ENCODE measurements around the gene CTNNA1. TPM values are rescaled to one million over a fixed set of nuclear protein-coding genes. Genes with fewer than 3 reads are reported as not detected.

Gene CTNNA1
- total RNA-seq, 2 donors from 2014 or later = 107 to 140 TPM

GRCh38 chr5:138927544-138927943 lies 174.3 kb downstream of the CTNNA1 start:
- ATAC-seq = no peak
- peaks cover 25% of the 10 kb centered on the region for H3K4me1 ChIP-seq
- intact Hi-C loops (cut with DNase I) = no loop called here
- no peak for TF ChIP-seq CTCF (IDR thresholded peaks at IDR 0.05)
- no peak for TF ChIP-seq POLR2A (IDR thresholded peaks at IDR 0.05)
- no peaks in the 10 kb centered on the region for H3K9me3 ChIP-seq
- H3K27ac ChIP-seq = peak overlapping the region in 2 of 4 donors; percentile 14 to 38
- no peaks in the 10 kb centered on the region for H3K27me3 ChIP-seq
- WGBS, 2 donors = 38 to 50% methylated on average over 8 of the region's 8 CpGs
- H3K36me3 ChIP-seq (replicated peaks in 1 of 2; ENCODE audit: insufficient read depth in 1 of 2, low read depth in 2 of 2) = peaks cover 6 to 28% of the 10 kb centered on the region in 2 donors
- no peak overlapping the region for H3K4me3 ChIP-seq
- no peak for DNase-seq

- Histone ChIP-seq H3K9me3 (no peaks in the 10 kb centered on the region), H3K4me3 (no peak overlapping the region), H3K27ac (peak overlapping the region in 2 of 4 donors; percentile 14 to 38), H3K36me3 (replicated peaks in 1 of 2; ENCODE audit: insufficient read depth in 1 of 2, low read depth in 2 of 2) (peaks cover 6 to 28% of the 10 kb centered on the region in 2 donors), H3K27me3 (no peaks in the 10 kb centered on the region), H3K4me1 (peaks cover 25% of the 10 kb centered on the region)
- DNase-seq (peak; percentile 73 to 92 (median 86)), ATAC-seq (peak; percentile 70)
- intact Hi-C loops (cut with DNase I) = no loop called here
- TF ChIP-seq CTCF (IDR thresholded peaks at IDR 0.05) (peak in 1 of 7 experiments; percentile 17), POLR2A (IDR thresholded peaks at IDR 0.05) (no peak)
- 33 to 34% methylated on average over 7 of the region's 7 CpGs for WGBS, 2 donors
Observed at GRCh38 chr5:138927979-138928378, 174.8 kb downstream of the CTNNA1 start.

- H3K27me3 ChIP-seq = no peaks in the 10 kb centered on the region
- peaks cover 6 to 37% of the 10 kb centered on the region in 2 donors for H3K36me3 ChIP-seq (replicated peaks in 1 of 2; ENCODE audit: insufficient read depth in 1 of 2, low read depth in 2 of 2)
- intact Hi-C loops (cut with DNase I) = no loop called here
- no peak for DNase-seq
- H3K27ac ChIP-seq = no peak overlapping the region
- H3K4me1 ChIP-seq = peaks cover 21% of the 10 kb centered on the region
- H3K4me3 ChIP-seq = no peak overlapping the region
- no peaks in the 10 kb centered on the region for H3K9me3 ChIP-seq
- WGBS, 2 donors = 75 to 86% methylated on average over 4 of the region's 4 CpGs
- TF ChIP-seq POLR2A (IDR thresholded peaks at IDR 0.05) (no peak), CTCF (IDR thresholded peaks at IDR 0.05) (no peak)
- ATAC-seq = no peak
Observed at GRCh38 chr5:138929571-138929955, 176.3 kb downstream of the CTNNA1 start.

GRCh38 chr5:138930371-138931097 lies 177.3 kb downstream of the CTNNA1 start:
- ATAC-seq (no peak), DNase-seq (no peak)
- H3K9me3 ChIP-seq = no peaks in the 10 kb centered on the region
- H3K4me3 ChIP-seq = no peak overlapping the region
- no peaks in the 10 kb centered on the region for H3K27me3 ChIP-seq
- intact Hi-C loops (cut with DNase I) = no loop called here
- H3K36me3 ChIP-seq (replicated peaks in 1 of 2; ENCODE audit: insufficient read depth in 1 of 2, low read depth in 2 of 2) = peaks cover 6 to 33% of the 10 kb centered on the region in 2 donors
- 83 to 88% methylated on average over 10 of the region's 10 CpGs for WGBS, 2 donors
- H3K27ac ChIP-seq = no peak overlapping the region
- H3K4me1 ChIP-seq = peaks cover 21% of the 10 kb centered on the region
- no peak for TF ChIP-seq POLR2A (IDR thresholded peaks at IDR 0.05)
- no peak for TF ChIP-seq CTCF (IDR thresholded peaks at IDR 0.05)

Data from body of pancreas (tissue), 4 donors.